Measurements from ENCODE around the gene CBX7. TPM values are rescaled to one million over a fixed set of nuclear protein-coding genes. Genes with fewer than 3 reads are reported as not detected.

Gene CBX7
- total RNA-seq, 2 experiments from 2014 or later, result 11.9 to 19.6 TPM

DNA sequence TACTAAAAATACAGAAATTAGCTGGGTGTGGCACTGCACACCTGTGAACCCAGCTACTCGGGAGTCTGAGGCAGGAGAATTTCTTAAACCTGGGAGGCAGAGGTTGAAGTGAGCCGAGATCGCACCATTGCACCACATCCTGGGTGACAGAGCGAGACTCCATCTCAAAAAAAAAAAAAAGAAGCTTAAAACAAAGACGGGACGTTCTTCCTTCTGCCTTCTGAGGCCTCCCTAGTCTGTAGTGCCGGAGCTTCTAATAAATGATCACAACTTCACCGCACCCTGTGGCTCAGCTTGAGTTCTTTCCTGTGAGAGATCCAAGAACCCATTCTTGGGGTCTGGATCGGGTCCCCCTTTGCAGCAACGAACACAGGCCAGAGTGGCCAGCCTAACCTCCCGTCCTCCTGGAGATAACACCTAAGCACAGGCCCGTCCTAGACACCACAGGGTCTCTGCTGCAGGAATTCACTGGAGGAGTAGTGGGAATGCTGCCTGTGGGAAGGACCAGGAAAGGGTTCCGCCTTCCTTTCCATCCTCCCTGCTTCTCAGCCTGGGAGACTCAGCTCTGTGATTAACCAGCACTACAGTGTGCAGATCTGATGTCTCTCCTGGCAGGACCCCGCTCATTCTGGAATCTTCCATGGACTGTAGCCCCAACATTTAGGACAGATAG, 57.6 kb downstream of the CBX7 start:
- peaks cover 52% of the 10 kb centered on the region for H3K4me1 ChIP-seq (ENCODE audit: insufficient read depth, low read length, poor library complexity, severe bottlenecking)
- H3K27ac ChIP-seq (ENCODE audit: low read depth, low read length, poor library complexity, severe bottlenecking), result no peak overlapping the region
- H3K36me3 ChIP-seq (ENCODE audit: insufficient read depth, low read length), result no peaks in the 10 kb centered on the region
- H4K20me1 ChIP-seq (ENCODE audit: insufficient read depth, low read length), result no peaks in the 10 kb centered on the region
- CTCF ChIA-PET (ENCODE audit: unreplicated experiment), result no interaction called here
- TF ChIP-seq, protein P1, sequence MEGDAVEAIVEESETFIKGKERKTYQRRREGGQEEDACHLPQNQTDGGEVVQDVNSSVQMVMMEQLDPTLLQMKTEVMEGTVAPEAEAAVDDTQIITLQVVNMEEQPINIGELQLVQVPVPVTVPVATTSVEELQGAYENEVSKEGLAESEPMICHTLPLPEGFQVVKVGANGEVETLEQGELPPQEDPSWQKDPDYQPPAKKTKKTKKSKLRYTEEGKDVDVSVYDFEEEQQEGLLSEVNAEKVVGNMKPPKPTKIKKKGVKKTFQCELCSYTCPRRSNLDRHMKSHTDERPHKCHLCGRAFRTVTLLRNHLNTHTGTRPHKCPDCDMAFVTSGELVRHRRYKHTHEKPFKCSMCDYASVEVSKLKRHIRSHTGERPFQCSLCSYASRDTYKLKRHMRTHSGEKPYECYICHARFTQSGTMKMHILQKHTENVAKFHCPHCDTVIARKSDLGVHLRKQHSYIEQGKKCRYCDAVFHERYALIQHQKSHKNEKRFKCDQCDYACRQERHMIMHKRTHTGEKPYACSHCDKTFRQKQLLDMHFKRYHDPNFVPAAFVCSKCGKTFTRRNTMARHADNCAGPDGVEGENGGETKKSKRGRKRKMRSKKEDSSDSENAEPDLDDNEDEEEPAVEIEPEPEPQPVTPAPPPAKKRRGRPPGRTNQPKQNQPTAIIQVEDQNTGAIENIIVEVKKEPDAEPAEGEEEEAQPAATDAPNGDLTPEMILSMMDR (conservative IDR thresholded peaks at IDR 0.05; ENCODE audit: low read length), result no peak
- TF ChIP-seq EZH2phosphoT487 (IDR thresholded peaks at IDR 0.05; ENCODE audit: borderline replicate concordance, low read depth, low read length), result no peak
- H3K9me2 ChIP-seq (ENCODE audit: insufficient read depth, low read length), result no peaks in the 10 kb centered on the region
- intact Hi-C loops (cut with micrococcal nuclease; ENCODE audit: unreplicated experiment), result no loop called here
- DNase-seq (ENCODE audit: low spot score), result no peak
- no peak overlapping the region for H3K4me2 ChIP-seq (ENCODE audit: low read length)
- no peaks in the 10 kb centered on the region for H3K9me3 ChIP-seq (ENCODE audit: low read length)
- no peak overlapping the region for H3K4me3 ChIP-seq (ENCODE audit: low read depth, low read length, poor library complexity, severe bottlenecking)
- POLR2A ChIA-PET, result interaction anchor here (1.1 kb wide), 1 partner anchor 58 kb away, joined by 3 read pairs; no protein-coding TSS in a partner anchor
- no TSS peak for BruUV-seq (replicated peaks)
- no peak overlapping the region for H2AFZ ChIP-seq (ENCODE audit: low read length)
- no peaks in the 10 kb centered on the region for H3K79me2 ChIP-seq (ENCODE audit: insufficient read depth, low read depth, low read length)

DNA sequence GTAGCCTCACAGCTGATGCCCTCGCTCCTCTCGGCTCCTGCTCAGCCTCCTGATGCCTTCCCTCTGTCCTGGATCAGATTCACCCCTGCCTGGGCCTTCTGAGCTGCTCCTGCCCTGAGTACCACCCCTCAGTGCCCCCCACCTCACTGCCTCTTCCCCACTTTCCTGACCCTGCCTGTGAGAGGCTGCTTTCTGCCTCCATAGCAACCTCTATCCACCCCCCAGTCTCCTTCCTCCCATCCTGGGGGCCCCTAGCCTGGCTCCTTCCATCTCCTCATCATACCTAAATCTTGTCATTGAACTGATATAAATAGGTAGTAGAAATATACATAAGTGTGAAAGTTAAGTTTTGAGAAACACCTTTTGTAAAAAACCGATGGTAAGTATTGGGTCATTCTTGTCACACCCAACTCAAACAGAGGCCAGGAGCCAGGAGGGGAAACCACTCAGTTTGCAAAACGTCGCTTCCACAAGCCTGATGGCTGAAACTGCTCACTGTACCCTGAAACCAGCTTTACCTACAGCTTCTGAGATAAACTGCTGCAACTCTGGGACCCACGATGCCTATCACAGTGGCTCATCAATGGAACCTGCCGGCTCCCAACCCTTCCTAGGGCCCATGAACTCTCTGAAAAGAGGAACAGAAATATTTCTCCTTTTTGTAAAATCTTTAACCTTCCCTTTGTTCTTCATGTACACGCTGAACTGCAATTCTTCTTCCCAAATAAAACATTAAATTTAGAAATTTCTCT, 60.2 kb downstream of the CBX7 start:
- Histone ChIP-seq H3K4me2 (ENCODE audit: low read length) (no peak overlapping the region), H3K9me2 (ENCODE audit: insufficient read depth, low read length) (no peaks in the 10 kb centered on the region), H3K36me3 (ENCODE audit: insufficient read depth, low read length) (no peaks in the 10 kb centered on the region), H3K79me2 (ENCODE audit: insufficient read depth, low read depth, low read length) (no peaks in the 10 kb centered on the region), H3K27ac (ENCODE audit: low read depth, low read length, poor library complexity, severe bottlenecking) (no peak overlapping the region), H4K20me1 (ENCODE audit: insufficient read depth, low read length) (no peaks in the 10 kb centered on the region), H3K9me3 (ENCODE audit: low read length) (no peaks in the 10 kb centered on the region), H2AFZ (ENCODE audit: low read length) (peak overlapping the region; percentile 7; the same call in 1 of the 2 replicates), H3K4me1 (ENCODE audit: insufficient read depth, low read length, poor library complexity, severe bottlenecking) (peaks cover 28% of the 10 kb centered on the region), H3K4me3 (ENCODE audit: low read depth, low read length, poor library complexity, severe bottlenecking) (no peak overlapping the region)
- intact Hi-C loops (cut with micrococcal nuclease; ENCODE audit: unreplicated experiment), result no loop called here
- TF ChIP-seq, protein P1 (conservative IDR thresholded peaks at IDR 0.05; ENCODE audit: low read length), result no peak
- TF ChIP-seq EZH2phosphoT487 (IDR thresholded peaks at IDR 0.05; ENCODE audit: borderline replicate concordance, low read depth, low read length), result no peak
- CTCF ChIA-PET (ENCODE audit: unreplicated experiment), result no interaction called here
- no TSS peak for BruUV-seq (replicated peaks)
- POLR2A ChIA-PET, result no interaction called here
- DNase-seq (ENCODE audit: low spot score), result no peak

Measured in OCI-LY7 (cell line).